K562 treated with DMSO at 1 percent for 24 hours (cell line): ENCODE measurements around the gene LGALS7B. TPM values are rescaled to one million over a fixed set of nuclear protein-coding genes. Genes with fewer than 3 reads are reported as not detected.

ENCODE experiments used
- total RNA-seq: library from RNA; unstranded; fragments of 300-600 nt; gene quantifications from 2 replicates; pipeline ENCODE4 v1.2.3, GENCODE V29; 2022; ENCODE audit warnings: low read depth; ENCODE audit not compliant: insufficient read depth

The LGALS7B gene
- not detected in 2 replicates for total RNA-seq

DNA sequence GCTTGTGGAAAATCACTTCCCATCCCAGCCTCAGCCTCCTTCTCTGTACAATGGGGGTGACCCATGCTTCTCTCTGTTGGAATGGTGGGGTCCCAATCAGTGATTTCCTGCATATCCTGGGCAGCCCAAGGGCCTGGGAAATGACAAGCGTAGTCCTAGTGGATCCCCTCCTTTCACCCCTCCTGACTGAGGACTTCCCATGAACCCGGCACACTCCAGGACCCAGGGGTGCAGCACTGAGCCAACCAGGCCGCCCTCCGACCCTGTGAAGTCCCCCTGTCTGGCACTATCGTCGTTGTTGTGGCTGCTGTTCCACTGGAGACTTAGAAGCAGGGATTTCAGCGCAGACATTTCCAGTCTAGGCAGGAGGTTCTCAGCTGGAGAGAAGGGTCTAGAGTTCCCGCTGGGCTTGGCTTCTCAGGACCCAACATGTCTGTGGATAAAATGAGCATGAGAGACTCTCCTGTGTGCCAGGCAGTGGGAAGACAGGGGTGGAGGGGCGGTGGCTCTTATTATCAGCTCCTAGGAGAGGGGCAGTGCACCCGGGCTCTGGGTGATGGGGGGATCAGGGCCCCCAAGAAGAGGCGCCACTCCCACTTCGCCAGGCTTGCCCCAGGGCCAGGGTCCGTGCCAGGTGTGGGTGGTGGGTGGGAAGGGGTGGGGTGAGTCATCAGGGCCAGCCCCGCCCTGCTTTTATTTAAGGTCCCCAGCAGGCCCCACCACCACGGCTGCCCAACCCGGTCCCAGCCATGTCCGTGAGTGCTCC, at the start of gene LGALS7B:
Gene LGALS7B, plus strand, starts transcription at position 723 of the 766 bp plus-strand sequence. Its CDS starts 27 bp downstream, at position 750.

GRCh38 chr19:38744298-38744681, 44.7 kb upstream of the LGALS7B start, which contains the start of gene CAPN12:
CAPN12 (minus strand) TSS chr19:38744474; CDS start chr19:38744165, 309 bp downstream.

GRCh38 chr19:38773469-38774177, 15.4 kb upstream of the LGALS7B start, which contains the start of gene LGALS7:
LGALS7 (minus strand) TSS chr19:38773517; CDS start chr19:38773492, 25 bp downstream.

DNA sequence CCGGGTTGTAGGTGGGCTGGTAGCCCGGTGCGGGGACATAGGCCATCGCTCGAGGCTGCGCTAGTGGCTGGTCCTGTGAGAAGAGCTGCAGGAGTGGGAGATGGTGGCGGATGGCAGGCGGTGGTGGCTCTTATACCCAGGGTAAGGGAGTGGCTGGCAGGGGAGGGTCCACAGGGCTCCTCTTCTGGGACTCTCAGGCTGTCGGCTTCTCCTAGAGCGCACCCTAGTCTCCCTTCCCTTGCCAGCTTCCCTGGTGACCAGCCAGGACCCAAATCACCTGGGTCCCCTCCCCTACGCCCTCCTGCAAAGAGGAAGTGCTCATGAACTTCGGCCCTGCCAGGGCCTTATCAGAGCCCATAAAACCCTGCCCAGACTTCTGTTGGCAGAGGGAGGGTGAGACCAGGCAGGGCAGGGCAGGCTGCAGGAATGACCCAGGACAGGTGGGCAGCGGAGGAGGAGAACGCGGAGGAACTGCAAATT, 23.9 kb downstream of the LGALS7B start, which contains the start of gene LGALS4:
Gene LGALS4, minus strand, starts transcription at position 105 of the 480 bp plus-strand sequence. Its CDS starts 59 bp downstream, at position 46.

Other genes starting within 250 kb of the LGALS7B start
- 0.46 and 0.63 TPM in 2 replicates for gene MAP4K1, start 171.2 kb upstream of the LGALS7B start, total RNA-seq
- gene EIF3K, start 170.0 kb upstream of the LGALS7B start, total RNA-seq = 588 and 605 TPM in 2 replicates
- gene ACTN4, start 141.6 kb upstream of the LGALS7B start, total RNA-seq = 412 and 454 TPM in 2 replicates
- 0.39 TPM in 1 of 2 replicates, not detected in the other for gene CAPN12, start 44.7 kb upstream of the LGALS7B start, total RNA-seq
- gene LGALS7, start 15.7 kb upstream of the LGALS7B start, total RNA-seq = not detected in 2 replicates
- gene LGALS4, start 23.7 kb downstream of the LGALS7B start, total RNA-seq = 0.43 TPM in 1 of 2 replicates, not detected in the other
- 259 and 262 TPM in 2 replicates for gene ECH1, start 42.6 kb downstream of the LGALS7B start, total RNA-seq
- 336 and 358 TPM in 2 replicates for gene HNRNPL, start 60.8 kb downstream of the LGALS7B start, total RNA-seq
- 9.0 and 11.8 TPM in 2 replicates for gene RINL, start 89.1 kb downstream of the LGALS7B start, total RNA-seq
- 96.7 and 101 TPM in 2 replicates for gene SIRT2, start 110.4 kb downstream of the LGALS7B start, total RNA-seq
- gene NFKBIB, start 110.8 kb downstream of the LGALS7B start, total RNA-seq = 31.9 and 32.1 TPM in 2 replicates
- gene CCER2, start 123.0 kb downstream of the LGALS7B start, total RNA-seq = not detected in 2 replicates
- gene SARS2, start 141.6 kb downstream of the LGALS7B start, total RNA-seq = 25.5 and 31.4 TPM in 2 replicates
- gene MRPS12, start 141.7 kb downstream of the LGALS7B start, total RNA-seq = 91.0 and 98.5 TPM in 2 replicates
- gene FBXO17, start 186.5 kb downstream of the LGALS7B start, total RNA-seq = 34.1 and 34.9 TPM in 2 replicates
- gene FBXO27, start 243.3 kb downstream of the LGALS7B start, total RNA-seq = 7.4 and 8.0 TPM in 2 replicates